Measurements from ENCODE around the gene TAS2R46.
"Not testable (repeated sequence)": the region's sequence is repeated elsewhere in the genome, so short reads cannot be mapped to it uniquely, and the experiment has no call there.

GRCh38 chr12:11049806-11050531, 12.1 kb downstream of the TAS2R46 start:
- TF ChIP-seq CTCF (IDR thresholded peaks at IDR 0.05); TCF7L2 (IDR thresholded peaks at IDR 0.05; ENCODE audit: low read depth, low read length); REST (IDR thresholded peaks at IDR 0.05; ENCODE audit: insufficient read depth in 1 of 2, low read depth in 2 of 2, low read length in 1 of 2); SIN3A (IDR thresholded peaks at IDR 0.05; ENCODE audit: borderline replicate concordance, insufficient read depth, low read depth, low read length): not testable (repeated sequence)
